MM.1S (cell line): ENCODE results near the gene ITPKC.
A peak's percentile ranks its signal among the peaks of the same experiment; 100 is the strongest.

Experiments
- DNase-seq: peaks from one replicate; pipeline ENCODE4 v3.0.0-alpha.2; 2015
- H2AFZ ChIP-seq: fragments of 300-600 bp; sonication (generic); 2 replicates; pipeline ENCODE4 v1.6.0; 2016; ENCODE audit warnings: antibody characterized with exemption, low read length
- H3F3A ChIP-seq: fragments of 300-600 bp; sonication (generic); 2 replicates; pipeline ENCODE4 v1.6.1; 2016; ENCODE audit warnings: mild to moderate bottlenecking, antibody characterized with exemption, low read length, moderate library complexity, mixed read lengths; ENCODE audit not compliant: insufficient read depth
- H3K27ac ChIP-seq: fragments of 300-600 bp; sonication (generic); 2 replicates; pipeline ENCODE4 v1.5.1; 2016; ENCODE audit warnings: mild to moderate bottlenecking, low read length
- H3K27me3 ChIP-seq: fragments of 300-600 bp; sonication (generic); replicated peaks from 2 replicates; pipeline ENCODE4 v1.6.0; 2016; ENCODE audit warnings: low read length; ENCODE audit not compliant: insufficient read depth
- H3K36me3 ChIP-seq: fragments of 300-600 bp; sonication (generic); replicated peaks from 2 replicates; pipeline ENCODE4 v1.6.1; 2016; ENCODE audit warnings: mild to moderate bottlenecking, low read length, mixed read lengths; ENCODE audit not compliant: insufficient read depth
- H3K4me1 ChIP-seq: fragments of 300-600 bp; sonication (generic); 2 replicates; pipeline ENCODE4 v1.6.1; 2016; ENCODE audit warnings: low read length, mixed read lengths
- H3K4me2 ChIP-seq: fragments of 300-600 bp; sonication (generic); 2 replicates; pipeline ENCODE4 v1.6.0; 2016; ENCODE audit warnings: low read depth, low read length
- H3K4me3 ChIP-seq: fragments of 300-600 bp; sonication (generic); 2 replicates; pipeline ENCODE4 v1.5.1; 2016; ENCODE audit warnings: low read length, mixed read lengths
- H3K79me2 ChIP-seq: fragments of 300-600 bp; sonication (generic); 2 replicates; pipeline ENCODE4 v1.6.1; 2016; ENCODE audit warnings: mixed run types, low read length, mixed read lengths
- H3K9ac ChIP-seq: fragments of 300-600 bp; sonication (generic); 2 replicates; pipeline ENCODE4 v1.6.1; 2016; ENCODE audit warnings: low read length, mixed read lengths
- H3K9me2 ChIP-seq: fragments of 300-600 bp; sonication (generic); replicated peaks from 2 replicates; pipeline ENCODE4 v1.6.1; 2016; ENCODE audit warnings: mild to moderate bottlenecking, low read length, mixed read lengths; ENCODE audit not compliant: insufficient read depth
- H3K9me3 ChIP-seq: fragments of 300-600 bp; sonication (generic); replicated peaks from 2 replicates; pipeline ENCODE4 v1.6.1; 2016; ENCODE audit warnings: mild to moderate bottlenecking, low read length, mixed read lengths; ENCODE audit not compliant: insufficient read depth
- H4K20me1 ChIP-seq: fragments of 300-600 bp; sonication (generic); 2 replicates; pipeline ENCODE4 v1.6.1; 2016; ENCODE audit warnings: mild to moderate bottlenecking, low read length, moderate library complexity, mixed read lengths; ENCODE audit not compliant: insufficient read depth
- EZH2 ChIP-seq: fragments of 300-600 bp; sonication (generic); optimal IDR thresholded peaks from 2 replicates; pipeline ENCODE3; 2017; ENCODE audit warnings: low read depth, mild to moderate bottlenecking, antibody characterized with exemption, low read length, mixed read lengths
- EZH2phosphoT487 ChIP-seq: fragments of 300-600 bp; sonication (generic); IDR thresholded peaks from 2 replicates; pipeline ENCODE4 v1.6.1; 2018; ENCODE audit warnings: antibody characterized with exemption, low read length
- TF ChIP-seq, protein P1 (sequence below): fragments of 300-600 bp; sonication (generic); IDR thresholded peaks from 2 replicates; pipeline ENCODE4 v1.5.1; 2016; ENCODE audit warnings: antibody characterized with exemption, low read length, mixed read lengths

ITPKC gene

DNA sequence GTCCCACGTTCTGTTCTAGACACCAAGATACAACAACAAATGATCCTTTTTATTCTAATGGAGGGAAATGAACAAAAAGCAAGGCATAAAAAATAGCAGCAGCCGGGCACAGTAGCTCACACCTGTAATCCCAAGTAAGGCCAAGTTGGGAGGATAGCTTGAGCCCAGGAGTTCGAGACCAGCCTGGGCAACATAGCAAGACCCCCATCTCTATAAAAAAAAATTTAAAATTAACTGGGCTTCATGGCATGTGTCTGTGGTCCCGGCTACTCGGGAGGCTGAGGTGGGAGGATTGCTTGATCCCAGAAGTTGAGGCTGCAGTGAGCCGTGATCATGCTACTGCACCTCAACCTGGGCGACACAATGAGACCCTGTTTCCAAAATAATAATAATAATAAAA is 59.5 kb downstream of the ITPKC start:
- Histone ChIP-seq H3K27me3 (peaks cover 30% of the 10 kb centered on the region), H3F3A (peaks cover 14% of the 10 kb centered on the region), H3K4me2 (0 out of 2 replicates have a peak overlapping the region, but pooled peaks have one; percentile 78), H3K79me2 (no peaks in the 10 kb centered on the region), H3K9me2 (no peaks in the 10 kb centered on the region), H2AFZ (no peak overlapping the region), H3K27ac (no peak overlapping the region), H4K20me1 (peaks cover 7% of the 10 kb centered on the region), H3K4me1 (peaks cover 12% of the 10 kb centered on the region), H3K4me3 (no peak overlapping the region), H3K9ac (no peak overlapping the region), H3K9me3 (no peaks in the 10 kb centered on the region), H3K36me3 (no peaks in the 10 kb centered on the region)
- TF ChIP-seq EZH2phosphoT487, result no peak
- no peak for TF ChIP-seq EZH2
- TF ChIP-seq, protein P1, sequence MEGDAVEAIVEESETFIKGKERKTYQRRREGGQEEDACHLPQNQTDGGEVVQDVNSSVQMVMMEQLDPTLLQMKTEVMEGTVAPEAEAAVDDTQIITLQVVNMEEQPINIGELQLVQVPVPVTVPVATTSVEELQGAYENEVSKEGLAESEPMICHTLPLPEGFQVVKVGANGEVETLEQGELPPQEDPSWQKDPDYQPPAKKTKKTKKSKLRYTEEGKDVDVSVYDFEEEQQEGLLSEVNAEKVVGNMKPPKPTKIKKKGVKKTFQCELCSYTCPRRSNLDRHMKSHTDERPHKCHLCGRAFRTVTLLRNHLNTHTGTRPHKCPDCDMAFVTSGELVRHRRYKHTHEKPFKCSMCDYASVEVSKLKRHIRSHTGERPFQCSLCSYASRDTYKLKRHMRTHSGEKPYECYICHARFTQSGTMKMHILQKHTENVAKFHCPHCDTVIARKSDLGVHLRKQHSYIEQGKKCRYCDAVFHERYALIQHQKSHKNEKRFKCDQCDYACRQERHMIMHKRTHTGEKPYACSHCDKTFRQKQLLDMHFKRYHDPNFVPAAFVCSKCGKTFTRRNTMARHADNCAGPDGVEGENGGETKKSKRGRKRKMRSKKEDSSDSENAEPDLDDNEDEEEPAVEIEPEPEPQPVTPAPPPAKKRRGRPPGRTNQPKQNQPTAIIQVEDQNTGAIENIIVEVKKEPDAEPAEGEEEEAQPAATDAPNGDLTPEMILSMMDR, result no peak
- DNase-seq, result no peak

DNA sequence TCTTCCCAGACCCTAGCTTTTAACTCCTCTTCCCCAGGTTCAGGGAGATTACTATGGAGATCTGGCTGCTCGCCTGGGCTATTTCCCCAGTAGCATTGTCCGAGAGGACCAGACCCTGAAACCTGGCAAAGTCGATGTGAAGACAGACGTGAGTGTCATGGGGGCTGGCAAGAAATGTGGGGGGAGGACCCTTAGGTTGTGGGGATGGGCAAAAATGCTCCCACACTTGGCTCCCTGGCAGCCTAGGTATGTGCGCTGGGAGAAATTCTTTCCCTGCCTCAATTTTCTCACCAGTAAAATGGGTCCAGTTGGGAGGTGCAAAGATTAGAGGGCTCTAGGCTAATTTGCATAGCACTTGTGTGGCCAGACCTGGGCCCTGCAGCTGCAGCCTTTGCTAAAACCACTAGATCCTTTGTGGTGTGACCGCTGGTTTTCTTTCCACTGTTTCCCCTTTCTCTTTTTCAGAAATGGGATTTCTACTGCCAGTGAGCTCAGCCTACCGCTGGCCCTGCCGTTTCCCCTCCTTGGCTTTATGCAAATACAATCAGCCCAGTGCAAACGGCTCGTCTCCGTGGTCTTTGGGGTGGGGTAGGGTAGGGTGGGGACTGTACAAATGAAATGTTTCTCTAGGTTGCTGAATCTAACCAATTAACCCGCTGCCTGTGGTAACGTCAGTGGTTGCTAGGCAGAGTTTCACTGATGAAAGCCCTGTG is 60.2 kb downstream of the ITPKC start:
- DNase-seq, result peak; percentile 97
- TF ChIP-seq, protein P1, result no peak
- peak; percentile 74; the same call in 1 of the 2 replicates for TF ChIP-seq EZH2phosphoT487
- H3K9ac ChIP-seq, result peak overlapping the region; percentile 67
- peaks cover 7% of the 10 kb centered on the region for H4K20me1 ChIP-seq
- peak overlapping the region; percentile 92 for H3K27ac ChIP-seq
- H3F3A ChIP-seq, result peaks cover 14% of the 10 kb centered on the region
- H3K79me2 ChIP-seq, result no peaks in the 10 kb centered on the region
- peak overlapping the region; percentile 52 for H2AFZ ChIP-seq
- peak overlapping the region; percentile 78 for H3K4me2 ChIP-seq
- H3K27me3 ChIP-seq, result peaks cover 30% of the 10 kb centered on the region
- peak overlapping the region; percentile 80 for H3K4me3 ChIP-seq
- H3K9me2 ChIP-seq, result no peaks in the 10 kb centered on the region
- no peaks in the 10 kb centered on the region for H3K36me3 ChIP-seq
- H3K4me1 ChIP-seq, result peaks cover 12% of the 10 kb centered on the region
- H3K9me3 ChIP-seq, result no peaks in the 10 kb centered on the region

DNA sequence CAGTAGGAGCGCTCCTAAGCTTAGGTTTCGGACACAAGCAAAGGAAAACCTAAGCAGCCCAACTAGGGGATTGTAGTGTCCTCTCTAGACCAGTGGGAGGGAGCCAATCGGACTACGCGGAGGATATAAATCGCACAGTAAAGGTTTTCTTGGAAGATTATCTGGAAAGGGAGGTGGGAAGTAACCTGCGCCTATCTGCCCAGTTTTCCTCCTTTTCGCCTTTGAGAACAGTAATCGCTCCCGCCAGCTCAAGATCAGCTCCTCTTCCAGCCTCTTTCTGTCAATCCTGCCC is 60.7 kb downstream of the ITPKC start:
- Histone ChIP-seq H3K4me2 (peak overlapping the region; percentile 78), H3K27me3 (peaks cover 30% of the 10 kb centered on the region), H3K79me2 (no peaks in the 10 kb centered on the region), H3K9ac (peak overlapping the region; percentile 67), H2AFZ (peak overlapping the region; percentile 52), H3F3A (peaks cover 14% of the 10 kb centered on the region), H3K4me3 (peak overlapping the region; percentile 80), H3K4me1 (peaks cover 12% of the 10 kb centered on the region), H3K27ac (peak overlapping the region; percentile 92), H3K36me3 (no peaks in the 10 kb centered on the region), H4K20me1 (peaks cover 7% of the 10 kb centered on the region), H3K9me3 (no peaks in the 10 kb centered on the region), H3K9me2 (no peaks in the 10 kb centered on the region)
- TF ChIP-seq, protein P1, result no peak
- TF ChIP-seq EZH2 (no peak), EZH2phosphoT487 (no peak)
- DNase-seq, result no peak
